H1 (cell line): ENCODE results near the gene STOML2. TPM values are rescaled to one million over a fixed set of nuclear protein-coding genes. Genes with fewer than 3 reads are reported as not detected.

Experiments
- CHD7 ChIP-seq: fragments of 300-600 bp; sonication (generic); IDR thresholded peaks from 2 replicates; pipeline ENCODE4 v1.7.1; 2012; ENCODE audit warnings: low read length, moderate library complexity, mild to moderate bottlenecking, inconsistent platforms; ENCODE audit not compliant: insufficient replicate concordance
- EZH2 ChIP-seq: fragments of 200-600 bp; sonication (generic); IDR thresholded peaks from 2 replicates; pipeline ENCODE4 v1.7.1; 2012; ENCODE audit warnings: low read depth, mild to moderate bottlenecking, moderate library complexity, low read length, inconsistent platforms; ENCODE audit not compliant: severe bottlenecking
- MAFK ChIP-seq: IDR thresholded peaks from 2 replicates; pipeline ENCODE4 v1.6.1; 2012; ENCODE audit warnings: low read depth, mild to moderate bottlenecking, improper control_type of control experiment, low read length
- SP4 ChIP-seq: IDR thresholded peaks from 2 replicates; pipeline ENCODE4 v1.6.1; 2012; ENCODE audit warnings: low read length, inconsistent platforms
- TCF12 ChIP-seq: IDR thresholded peaks from 2 replicates; pipeline ENCODE4 v1.6.1; 2011; ENCODE audit warnings: low read depth, mild to moderate bottlenecking, low read length
- TEAD4 ChIP-seq: IDR thresholded peaks from 2 replicates; pipeline ENCODE4 v1.6.1; 2012; ENCODE audit warnings: low read depth, low read length, inconsistent platforms, mixed read lengths
- USF2 ChIP-seq: IDR thresholded peaks from 2 replicates; pipeline ENCODE4 v1.6.1; 2011; ENCODE audit warnings: low read length, improper control_type of control experiment
- polyA plus RNA-seq, 7 experiments: library from polyadenylated mRNA; depleted of rRNA in 3 of 7; stranded (reverse) in 5 of 7; unstranded in 2 of 7; fragments of >200 nt in 5 of 7; fragments of 200-250 nt in 2 of 7; gene quantifications; 1 replicate in 5 of 7; 2 replicates in 1 of 7; 4 replicates in 1 of 7; pipeline versions ENCODE4 v1.2.1 to v1.2.3, GENCODE V29; 2011 to 2013; ENCODE audit warnings: missing spikeins in 2 of 7, mixed read lengths in 2 of 7
- total RNA-seq: library from RNA; stranded (reverse); fragmentation: NEBNext Ultra II Directional; extraction: Animal tissue kit (Norgen Biotek cat#: 25700); gene quantifications from 2 replicates; pipeline ENCODE4 v1.2.1, GENCODE V29; 2021

STOML2 gene
- total and polyA plus RNA-seq, 2 of the 8 experiments (the other 6 are each of a cell fraction or from before 2014, with no cell fraction given) = 203 to 256 TPM

GRCh38 chr9:35112257-35113020, 9.5 kb upstream of the STOML2 start (continued):
- TF ChIP-seq CHD7 = no peak
- no peak for TF ChIP-seq EZH2
- TF ChIP-seq MAFK = no peak
- no peak for TF ChIP-seq TEAD4
- TF ChIP-seq USF2 = no peak
- no peak for TF ChIP-seq SP4
- TF ChIP-seq TCF12 = no peak
